GM18517 (cell line): ENCODE data around the gene ABHD8.

Source experiments
- ATAC-seq: cut with Tn5 transposase; IDR thresholded peaks from one replicate; pipeline ENCODE4 v1.9.1; 2021; ENCODE audit warnings: mild to moderate bottlenecking, moderate library complexity; ENCODE audit not compliant: unreplicated experiment

The ABHD8 gene

GRCh38 chr19:17334414-17335409, 31.5 kb upstream of the ABHD8 start, which contains the start of gene ANO8:
ANO8 (minus strand) TSS chr19:17334855; CDS start chr19:17334670, 185 bp downstream.
- peak; percentile 54 for ATAC-seq

GRCh38 chr19:17333611-17334413, 30.6 kb upstream of the ABHD8 start:
- no peak for ATAC-seq

GRCh38 chr19:17332677-17333581, 29.7 kb upstream of the ABHD8 start:
- no peak for ATAC-seq

GRCh38 chr19:17332360-17332676, 29.1 kb upstream of the ABHD8 start:
- ATAC-seq, result no peak

- no peak for ATAC-seq
Observed at GRCh38 chr19:17331045-17331558, 27.9 kb upstream of the ABHD8 start.

- ATAC-seq, result no peak
Observed at GRCh38 chr19:17330262-17331044, 27.2 kb upstream of the ABHD8 start.

- no peak for ATAC-seq
Observed at GRCh38 chr19:17329366-17330261, 26.4 kb upstream of the ABHD8 start.

- no peak for ATAC-seq
Observed at GRCh38 chr19:17328517-17329365, 25.5 kb upstream of the ABHD8 start.

GRCh38 chr19:17327654-17328516, 24.7 kb upstream of the ABHD8 start:
- no peak for ATAC-seq

- no peak for ATAC-seq
Observed at GRCh38 chr19:17327068-17327653, 23.9 kb upstream of the ABHD8 start.

- ATAC-seq, result no peak
Observed at GRCh38 chr19:17326595-17326966, 23.4 kb upstream of the ABHD8 start.

- no peak for ATAC-seq
Observed at GRCh38 chr19:17325881-17326594, 22.8 kb upstream of the ABHD8 start.

GRCh38 chr19:17325133-17325532, 21.9 kb upstream of the ABHD8 start:
- no peak for ATAC-seq

GRCh38 chr19:17324357-17325114, 21.3 kb upstream of the ABHD8 start:
- no peak for ATAC-seq

GRCh38 chr19:17323964-17324332, 20.7 kb upstream of the ABHD8 start:
- no peak for ATAC-seq
